GM03348 (cell line): ENCODE results near the gene CCDC149.

ENCODE experiments used
- DNase-seq: peaks from one replicate; pipeline ENCODE4 v3.0.0; 2012; ENCODE audit warnings: low spot score

CCDC149 gene

DNA sequence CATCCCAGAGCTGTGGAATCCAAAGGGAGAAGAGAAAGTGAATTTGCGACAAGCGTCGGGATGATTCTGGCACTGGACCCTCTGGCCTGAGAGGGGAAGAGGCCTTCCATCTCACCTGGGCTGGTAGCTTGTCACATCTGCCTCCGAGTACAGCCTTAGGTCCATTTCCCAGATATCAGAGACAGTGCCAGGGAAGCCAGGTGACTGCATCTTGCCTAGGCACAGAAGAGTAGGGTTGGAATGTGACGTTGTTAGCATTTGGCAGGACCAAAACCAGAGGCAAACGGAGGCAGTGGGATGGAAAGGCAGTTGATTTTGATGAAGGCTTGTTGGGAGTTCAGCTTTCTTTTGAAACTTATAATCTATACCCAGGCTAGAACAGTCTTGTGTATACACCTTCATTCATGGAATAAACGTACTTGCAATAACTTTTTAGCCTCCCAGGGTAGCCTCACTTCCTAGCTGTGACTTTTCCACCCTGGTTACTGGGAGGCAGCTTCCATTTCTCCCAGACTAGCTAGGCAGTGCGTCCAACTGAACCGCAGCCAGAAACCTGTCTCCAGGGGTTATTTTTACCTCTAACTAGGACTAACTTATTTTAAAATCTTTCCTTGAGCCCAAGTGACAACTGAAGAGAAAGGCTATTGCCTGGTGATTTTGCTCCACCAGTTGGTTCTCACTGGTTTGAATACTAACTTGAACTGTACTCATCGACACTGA is 111.5 kb downstream of the CCDC149 start:
- DNase-seq = no peak

DNA sequence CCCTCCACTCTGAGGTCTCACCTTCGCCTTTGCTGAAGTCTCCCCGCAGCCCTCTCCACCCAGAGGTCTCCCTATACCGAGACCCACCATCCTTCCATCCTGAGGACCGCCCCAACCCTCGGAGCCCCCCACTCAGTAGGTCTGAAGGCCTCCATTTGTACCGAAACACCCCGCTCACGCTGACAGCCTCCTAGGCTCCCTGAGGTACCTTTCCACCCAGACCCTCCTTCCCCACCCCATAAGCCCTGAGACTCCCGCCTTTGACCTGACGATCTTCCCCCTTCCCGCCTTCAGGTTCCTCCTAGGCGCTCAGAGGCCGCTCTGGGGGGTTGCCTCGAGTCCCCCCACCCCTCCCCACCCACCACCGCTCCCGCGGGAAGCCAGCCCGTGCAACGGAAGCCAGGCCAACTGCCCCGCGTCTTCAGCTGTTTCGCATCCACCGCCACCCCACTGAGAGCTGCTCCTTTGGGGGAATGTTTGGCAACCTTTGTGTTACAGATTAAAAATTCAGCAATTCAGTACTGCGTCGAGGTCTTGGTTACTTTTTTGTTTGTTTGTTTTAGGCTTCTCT is 112.4 kb downstream of the CCDC149 start:
- DNase-seq = peak; percentile 42

DNA sequence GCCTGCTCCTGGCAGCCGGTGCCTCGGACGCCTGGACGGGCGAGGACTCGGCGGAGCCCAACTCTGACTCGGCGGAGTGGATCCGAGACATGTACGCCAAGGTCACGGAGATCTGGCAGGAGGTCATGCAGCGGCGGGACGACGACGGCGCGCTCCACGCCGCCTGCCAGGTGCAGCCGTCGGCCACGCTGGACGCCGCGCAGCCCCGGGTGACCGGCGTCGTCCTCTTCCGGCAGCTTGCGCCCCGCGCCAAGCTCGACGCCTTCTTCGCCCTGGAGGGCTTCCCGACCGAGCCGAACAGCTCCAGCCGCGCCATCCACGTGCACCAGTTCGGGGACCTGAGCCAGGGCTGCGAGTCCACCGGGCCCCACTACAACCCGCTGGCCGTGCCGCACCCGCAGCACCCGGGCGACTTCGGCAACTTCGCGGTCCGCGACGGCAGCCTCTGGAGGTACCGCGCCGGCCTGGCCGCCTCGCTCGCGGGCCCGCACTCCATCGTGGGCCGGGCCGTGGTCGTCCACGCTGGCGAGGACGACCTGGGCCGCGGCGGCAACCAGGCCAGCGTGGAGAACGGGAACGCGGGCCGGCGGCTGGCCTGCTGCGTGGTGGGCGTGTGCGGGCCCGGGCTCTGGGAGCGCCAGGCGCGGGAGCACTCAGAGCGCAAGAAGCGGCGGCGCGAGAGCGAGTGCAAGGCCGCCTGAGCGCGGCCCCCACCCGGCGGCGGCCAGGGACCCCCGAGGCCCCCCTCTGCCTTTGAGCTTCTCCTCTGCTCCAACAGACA is 113.1 kb downstream of the CCDC149 start:
- DNase-seq = no peak

DNA sequence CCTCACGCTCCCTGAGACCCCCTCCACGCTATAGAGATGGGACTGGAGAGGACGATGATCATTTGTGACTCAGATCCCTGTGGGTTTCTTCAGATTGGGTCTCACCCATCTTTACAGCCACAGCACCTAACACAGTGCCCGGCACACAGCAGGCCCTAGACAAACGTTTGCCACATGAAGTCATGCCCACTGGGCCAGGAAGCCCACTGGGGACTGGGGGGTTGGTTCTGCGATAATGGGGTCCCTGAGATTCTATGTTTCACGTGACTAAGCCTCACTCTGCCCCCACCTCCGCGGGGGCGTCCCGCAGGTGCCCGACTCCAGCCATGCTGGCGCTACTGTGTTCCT is 113.7 kb downstream of the CCDC149 start:
- no peak for DNase-seq

DNA sequence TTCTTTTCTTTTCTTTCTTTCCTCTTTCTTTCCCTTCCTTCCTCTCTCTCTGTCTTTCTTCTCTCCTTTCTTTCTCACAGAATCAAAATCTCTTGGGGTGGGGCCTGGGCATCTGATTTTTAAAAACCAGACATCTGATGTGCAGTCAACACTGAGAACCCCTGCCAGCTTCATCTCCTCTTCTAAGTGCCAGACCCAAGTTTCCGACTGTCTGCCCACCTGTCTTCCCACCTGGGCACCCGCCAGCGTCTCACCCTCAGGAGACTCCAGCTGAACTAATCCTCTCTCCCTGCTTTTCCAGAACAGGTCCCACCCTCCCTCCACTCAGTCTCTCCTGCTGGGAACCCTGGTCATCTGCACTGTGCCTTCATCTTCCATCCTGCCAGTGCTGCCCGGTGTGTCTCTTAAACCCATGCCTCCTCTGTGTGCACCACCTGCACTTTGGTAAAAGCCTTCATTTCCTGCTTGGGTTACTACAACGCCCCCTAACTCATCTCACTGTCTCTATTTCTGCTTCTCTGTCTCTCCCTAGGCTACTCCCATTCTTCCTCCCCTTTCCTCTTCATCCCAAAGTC is 114.7 kb downstream of the CCDC149 start:
- DNase-seq = no peak

DNA sequence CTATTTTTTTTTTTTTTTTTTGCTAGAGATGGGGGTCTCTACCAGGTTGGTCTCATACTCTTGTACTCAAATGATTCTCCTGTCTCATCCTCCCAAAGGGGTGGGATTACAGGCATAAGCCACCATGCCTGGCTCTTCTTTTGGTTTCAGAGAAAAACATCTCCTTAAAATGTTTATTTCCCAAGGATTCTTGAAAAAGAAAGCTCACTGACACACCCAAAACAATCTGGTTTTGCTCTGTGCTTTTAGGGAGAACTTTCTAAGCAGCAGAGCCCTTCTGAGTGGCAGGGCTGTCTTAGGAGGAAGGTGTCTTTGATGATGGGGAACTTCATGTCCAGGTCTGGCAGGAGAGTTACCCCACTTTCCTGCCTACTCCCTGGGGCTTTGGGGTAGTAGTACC is 116.2 kb downstream of the CCDC149 start:
- no peak for DNase-seq

DNA sequence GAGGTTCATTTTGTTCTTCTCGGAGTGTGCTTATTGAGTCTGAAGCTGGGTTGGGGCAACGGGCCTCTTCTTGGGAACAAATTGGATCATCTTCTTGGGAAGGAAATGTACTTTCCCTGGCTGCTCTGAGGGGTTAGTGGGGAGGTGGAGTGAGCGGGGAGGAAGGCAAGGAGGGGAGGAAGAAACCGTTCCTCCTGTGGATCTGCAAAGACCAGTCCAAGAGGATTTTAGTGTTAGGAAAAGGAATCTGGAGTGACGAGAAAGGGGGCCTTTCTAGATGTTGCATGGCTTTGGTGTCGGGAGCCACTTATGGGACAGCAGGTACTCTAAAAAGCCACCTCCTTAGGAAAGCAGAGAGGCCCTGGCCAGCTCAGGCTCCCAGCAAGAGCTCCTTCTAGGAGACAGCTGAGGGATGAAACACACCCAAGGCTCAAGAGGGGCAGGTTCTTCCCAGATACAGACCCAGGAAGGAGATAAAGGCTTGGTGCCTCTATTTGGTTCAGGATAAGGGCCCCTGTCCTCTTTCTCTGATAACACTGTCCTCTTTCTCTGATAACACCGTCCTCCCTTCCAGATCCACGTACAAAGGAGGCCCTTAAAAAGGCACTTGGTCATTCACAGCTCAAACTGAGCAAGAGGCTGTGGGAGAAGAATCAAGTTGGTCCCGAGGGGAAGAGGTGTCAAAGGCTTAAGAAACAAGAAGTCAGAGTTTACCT is 117.0 kb downstream of the CCDC149 start:
- DNase-seq = no peak

DNA sequence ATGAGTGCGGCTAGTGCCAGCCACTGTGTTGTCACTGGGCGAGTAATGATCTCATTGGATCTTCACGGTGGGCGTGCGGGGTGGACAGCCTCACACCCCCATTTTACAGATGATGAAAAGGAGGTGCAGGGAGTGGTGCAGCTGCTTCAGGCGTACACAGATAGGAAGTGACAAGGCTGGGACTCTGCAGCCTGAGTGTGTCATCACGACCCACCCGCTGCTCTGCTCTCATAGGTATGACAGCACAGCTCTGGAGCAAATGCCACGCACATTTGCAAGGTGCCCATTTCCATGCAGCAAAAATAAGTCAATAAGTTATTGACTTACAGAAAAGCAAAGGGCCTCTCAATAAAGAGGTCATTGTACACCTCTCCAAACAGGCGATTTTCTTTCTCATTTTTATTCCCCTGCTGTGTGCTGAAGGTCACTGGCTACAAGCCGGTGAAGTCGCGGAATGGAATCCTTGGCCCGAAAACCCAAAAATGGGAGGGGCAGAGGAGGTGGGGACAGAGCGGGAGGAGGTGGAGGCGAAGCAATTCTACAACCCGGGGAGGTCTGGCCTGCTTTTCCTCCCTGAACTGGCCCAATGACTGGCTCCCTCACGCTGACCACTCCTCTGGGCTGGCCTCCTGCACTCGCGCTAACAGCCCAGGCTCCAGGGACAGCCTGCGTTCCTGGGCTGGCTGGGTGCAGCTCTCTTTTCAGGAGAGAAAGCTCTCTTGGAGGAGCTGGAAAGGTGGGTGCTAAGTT is 117.8 kb downstream of the CCDC149 start, which contains the start of gene SOD3:
Gene SOD3, plus strand, starts transcription at position 658 of the 750 bp plus-strand sequence. CDS start 3,949 bp downstream, outside the sequence.
- DNase-seq = peak; percentile 96

DNA sequence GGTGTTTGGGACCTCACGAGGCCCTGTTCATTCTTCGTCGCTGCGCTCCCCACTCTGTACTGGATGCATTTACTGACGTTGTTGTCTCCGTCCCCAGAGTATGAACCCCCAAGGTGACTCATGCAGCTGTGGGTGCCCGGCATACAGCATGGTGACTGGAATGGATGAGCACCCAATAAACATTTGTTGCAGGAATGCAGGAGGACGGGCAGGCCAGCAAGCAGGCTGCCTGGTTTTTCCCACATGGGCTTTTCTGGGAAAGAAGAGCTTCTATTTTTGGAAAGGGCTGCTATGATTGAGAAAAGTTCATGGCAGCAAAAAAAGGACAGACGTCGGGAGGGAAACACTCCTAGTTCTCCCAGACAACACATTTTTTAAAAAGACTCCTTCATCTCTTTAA is 118.4 kb downstream of the CCDC149 start:
- peak; percentile 81 for DNase-seq

DNA sequence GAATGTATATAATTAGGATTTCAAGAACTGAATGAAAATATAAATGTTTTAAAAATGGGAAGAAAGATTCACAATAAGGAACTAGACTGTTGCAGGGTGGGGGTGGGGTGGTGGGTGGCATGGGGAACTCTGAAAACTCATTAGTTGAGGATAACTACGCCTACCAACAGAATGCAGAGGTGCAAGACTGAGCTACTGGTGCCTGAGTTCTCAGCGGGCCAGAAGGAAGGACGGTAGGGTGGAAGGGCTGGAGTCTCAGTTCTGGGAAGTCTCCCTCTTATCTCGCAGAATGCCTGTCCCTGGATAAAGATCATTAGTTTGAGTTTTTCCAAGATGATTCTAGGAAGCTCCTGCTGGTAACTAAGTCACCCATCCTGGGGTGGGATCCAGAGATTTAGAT is 118.8 kb downstream of the CCDC149 start:
- DNase-seq = no peak

DNA sequence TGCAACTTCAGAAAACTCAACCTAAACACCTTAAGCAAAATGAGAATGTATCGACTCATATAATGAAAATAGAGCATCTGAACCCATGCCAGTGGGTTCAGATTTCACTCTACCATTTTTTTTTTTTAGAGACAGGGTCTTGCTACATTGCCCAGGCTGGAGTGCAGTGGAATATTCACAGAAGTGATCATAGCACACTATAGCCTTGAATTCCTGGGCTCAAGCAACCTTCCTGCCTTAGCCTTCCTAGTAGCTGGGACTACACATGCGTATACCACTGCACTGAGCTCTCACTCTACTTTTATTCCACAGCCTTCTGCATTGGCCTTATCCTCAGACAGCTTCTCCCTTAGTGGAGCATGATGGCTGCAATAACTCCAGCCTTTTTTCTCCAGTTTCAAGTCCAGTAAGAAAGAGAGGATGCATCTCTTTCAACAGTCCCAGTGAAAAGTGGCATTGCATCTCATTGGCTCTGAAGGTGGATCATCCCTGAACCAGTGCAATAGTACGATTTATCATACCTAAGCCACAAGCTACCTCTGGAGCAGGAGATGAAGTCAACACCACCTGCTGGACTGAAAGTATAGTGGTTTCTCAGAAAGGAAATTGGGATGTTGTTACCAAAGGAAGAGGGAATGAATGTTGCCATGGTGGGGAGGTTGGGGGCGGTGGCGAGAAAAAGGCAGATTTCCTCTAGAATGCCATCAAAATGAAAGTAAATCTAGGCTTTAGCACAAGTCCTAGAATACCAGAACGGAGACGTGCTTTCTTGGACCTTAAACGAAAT is 119.4 kb downstream of the CCDC149 start:
- no peak for DNase-seq

DNA sequence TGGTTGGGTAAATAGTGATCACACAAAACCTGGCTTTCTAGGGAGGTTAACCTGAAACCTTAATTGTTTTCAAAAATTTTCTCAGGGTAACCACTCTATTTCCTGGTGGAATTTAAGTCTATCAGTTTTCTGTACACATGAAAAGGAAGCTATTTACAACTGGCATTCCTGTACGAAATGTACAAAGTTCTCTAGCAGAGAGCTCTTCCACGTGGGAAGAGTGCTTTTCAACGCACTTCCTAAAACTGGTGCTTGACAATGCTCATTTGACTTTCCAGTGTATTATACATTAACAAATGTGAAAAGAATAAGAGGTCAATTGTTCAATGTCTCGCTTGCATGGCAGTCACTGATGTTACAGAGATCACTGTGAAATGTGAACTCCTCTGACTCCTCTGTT is 120.3 kb downstream of the CCDC149 start:
- no peak for DNase-seq

DNA sequence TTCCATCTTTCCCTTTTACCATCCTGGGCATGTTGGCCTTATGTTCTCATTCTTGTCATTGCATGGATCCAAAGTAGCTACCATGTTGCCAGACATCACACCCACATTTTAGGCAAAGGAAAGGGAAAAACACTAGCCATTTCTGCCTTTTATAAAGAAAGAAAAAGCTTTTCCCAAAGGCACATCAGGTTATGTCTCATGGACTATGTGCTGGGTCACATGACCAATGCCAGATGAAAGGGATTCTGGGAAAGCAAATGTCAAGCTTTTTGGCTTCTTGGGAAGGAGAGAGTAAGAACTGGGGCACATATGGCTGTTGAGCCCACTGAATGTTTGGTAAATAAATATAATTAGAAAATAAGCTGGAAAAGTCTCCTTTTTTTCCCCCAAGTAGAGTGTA is 121.8 kb downstream of the CCDC149 start:
- DNase-seq = no peak

DNA sequence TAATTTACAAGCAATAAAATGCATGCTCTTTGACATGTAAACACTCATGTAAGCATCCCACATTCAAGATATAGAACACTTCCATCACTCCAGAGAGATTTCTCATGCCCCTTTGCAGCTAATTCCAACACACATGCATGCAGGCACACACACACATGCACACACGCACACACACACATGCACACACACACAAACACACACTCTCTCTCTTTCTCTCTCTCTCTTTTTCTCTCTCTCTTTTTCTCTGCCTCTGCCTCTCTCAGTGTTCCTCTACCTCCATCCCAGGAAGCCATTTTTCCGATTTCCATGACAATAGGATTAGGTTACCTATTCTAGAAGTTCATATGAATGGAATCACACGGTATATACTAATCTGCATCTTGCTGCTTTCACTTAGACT is 129.3 kb downstream of the CCDC149 start:
- DNase-seq = no peak

DNA sequence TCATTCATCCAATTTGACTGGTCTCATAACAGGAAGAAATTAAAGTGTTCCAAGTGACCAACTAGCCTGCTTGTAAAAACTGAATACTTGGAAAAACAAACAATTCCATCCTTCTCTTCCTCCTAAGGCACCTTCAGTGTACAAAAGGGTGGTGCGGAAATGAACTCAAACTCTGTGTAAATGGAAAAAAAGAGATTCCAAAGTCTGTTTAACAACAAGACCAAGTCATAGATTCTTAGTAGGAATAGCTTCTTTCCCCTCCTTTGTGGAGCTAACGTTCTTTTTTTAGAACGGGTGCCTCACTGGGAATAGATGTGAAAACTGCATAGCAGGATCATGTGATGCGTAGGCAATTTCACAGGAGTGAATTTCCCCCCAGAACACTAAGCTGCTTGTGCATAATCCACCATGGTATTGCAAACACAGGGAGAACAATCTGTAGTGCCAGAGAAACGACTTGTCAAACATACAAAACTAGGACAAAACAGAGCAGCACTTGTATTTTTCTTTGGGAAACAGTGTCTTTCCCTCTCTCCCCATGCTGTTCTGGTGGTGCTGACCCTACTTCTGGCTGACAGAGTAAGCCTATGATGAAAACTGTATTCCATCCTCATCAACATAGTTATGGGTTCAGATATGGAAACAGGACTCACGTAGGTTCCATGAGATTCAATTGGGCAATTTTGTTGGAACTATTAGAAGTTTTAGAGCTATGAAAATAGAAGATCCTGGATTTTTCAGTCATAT is 130.7 kb downstream of the CCDC149 start:
- no peak for DNase-seq

DNA sequence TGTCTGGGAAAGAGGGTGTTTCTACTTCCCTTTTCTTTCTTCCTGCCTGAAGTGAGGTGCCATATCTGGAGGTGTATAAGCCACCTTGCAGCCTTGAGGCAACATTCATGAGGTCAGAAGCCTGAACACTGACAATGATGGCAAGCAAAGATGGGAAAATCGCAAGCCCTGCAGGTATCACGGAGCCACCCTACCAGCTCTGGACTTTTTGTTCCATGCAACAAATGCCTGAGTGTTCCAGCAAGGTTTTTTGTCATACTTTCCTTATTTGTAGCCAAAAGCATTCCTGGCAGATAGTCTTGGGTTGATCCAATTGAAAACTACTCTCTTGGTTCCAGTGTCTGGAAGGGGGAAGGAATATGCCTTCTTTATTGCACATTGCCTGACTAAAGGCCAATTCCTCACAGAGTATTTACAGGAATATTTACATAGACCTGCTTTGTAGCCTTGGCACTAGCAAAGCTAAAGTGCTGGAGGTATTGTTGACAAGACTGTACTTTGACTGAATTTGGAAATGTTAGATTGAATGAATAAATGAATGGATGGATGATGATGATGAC is 131.8 kb downstream of the CCDC149 start:
- DNase-seq = no peak

DNA sequence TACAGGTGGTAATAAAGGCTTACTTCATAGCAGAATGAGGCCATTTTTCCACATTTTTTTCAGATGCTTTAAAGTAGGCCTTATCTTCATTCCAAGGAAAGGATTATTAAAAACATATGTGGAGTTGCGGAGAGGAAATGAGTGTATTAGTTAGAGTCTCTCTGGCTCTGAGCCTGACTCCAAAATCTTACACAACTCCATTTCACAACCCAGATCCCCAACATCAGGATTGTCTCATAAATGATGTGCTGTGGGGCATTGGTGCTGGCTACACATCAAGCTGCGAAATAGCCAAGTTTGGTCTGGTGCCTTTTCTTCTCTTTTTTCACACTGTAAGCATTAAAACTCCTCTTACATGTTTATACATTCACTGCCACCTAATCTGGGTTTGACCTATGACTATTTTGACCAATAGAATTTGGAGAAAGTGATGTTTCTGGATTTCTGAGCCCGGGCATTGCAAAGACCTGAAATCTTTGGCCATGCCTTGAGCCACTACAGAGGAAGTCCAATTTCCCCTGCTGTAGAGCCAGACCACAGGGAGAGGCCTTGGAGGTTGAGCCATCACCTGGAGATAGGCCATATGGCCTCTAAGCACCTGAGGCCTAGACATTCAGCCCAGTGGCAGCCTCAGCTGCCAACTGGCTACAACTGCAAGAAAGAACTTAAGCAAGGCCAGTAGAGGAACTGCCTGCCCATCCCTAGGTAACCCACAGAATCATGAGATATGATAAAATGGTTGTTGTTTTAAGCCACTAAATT is 134.2 kb downstream of the CCDC149 start:
- DNase-seq = peak; percentile 81

DNA sequence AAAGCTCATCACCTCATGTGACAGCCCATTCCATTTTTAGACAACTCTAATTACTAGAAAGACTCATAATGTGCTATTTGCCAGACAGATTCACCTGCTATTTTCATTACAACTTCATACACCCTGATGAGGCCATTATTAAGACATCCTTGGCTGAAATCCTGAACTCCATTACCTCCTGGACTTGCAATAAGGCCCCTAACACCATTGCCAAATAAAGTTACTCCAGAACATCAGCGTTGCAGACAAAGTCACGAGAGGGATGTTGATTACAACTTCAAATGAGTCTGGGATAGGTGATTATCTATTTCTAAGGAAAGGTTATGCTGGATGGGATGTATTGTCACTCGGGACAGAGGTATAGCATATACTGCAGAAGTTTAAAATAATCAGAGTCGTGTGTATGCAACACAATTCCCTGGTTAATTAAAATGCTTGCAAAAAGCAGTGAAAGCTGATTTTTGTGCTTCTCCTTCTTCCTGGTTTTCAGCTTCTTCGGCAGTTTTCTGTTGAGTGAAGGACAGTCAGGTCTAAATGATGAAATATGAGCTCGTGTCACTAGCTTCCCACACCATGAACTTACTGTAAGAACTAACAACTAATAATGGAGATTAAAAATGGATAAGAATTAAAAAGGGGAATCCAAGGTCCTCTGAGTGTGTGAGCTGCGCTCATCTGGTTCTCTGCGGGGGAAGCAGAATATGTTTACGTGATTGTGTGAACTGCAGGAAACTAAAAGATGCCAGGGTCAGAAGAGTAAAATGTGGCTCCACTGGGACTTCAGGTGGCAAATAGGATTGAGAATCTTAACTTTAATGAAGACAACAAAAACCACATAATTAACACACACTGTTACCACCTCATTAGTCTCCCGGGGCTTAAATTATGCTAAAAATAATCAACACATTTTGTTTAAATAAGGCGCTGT is 135.0 kb downstream of the CCDC149 start:
- no peak for DNase-seq
